Measurements from ENCODE around the gene KLHL36. TPM values are rescaled to one million over a fixed set of nuclear protein-coding genes. Genes with fewer than 3 reads are reported as not detected.

The KLHL36 gene
- 26.3 TPM for total RNA-seq

- peak; percentile 61 for ATAC-seq
Measured at GRCh38 chr16:84647828-84648594, at the start of gene KLHL36. KLHL36 (plus strand) TSS chr16:84648511; CDS start chr16:84650868, 2,357 bp downstream.

- ATAC-seq = peak; percentile 5
Measured at GRCh38 chr16:84599521-84600202, 48.6 kb upstream of the KLHL36 start.

- peak; percentile 27 for ATAC-seq
Measured at GRCh38 chr16:84600343-84601229, 47.7 kb upstream of the KLHL36 start.

DNA sequence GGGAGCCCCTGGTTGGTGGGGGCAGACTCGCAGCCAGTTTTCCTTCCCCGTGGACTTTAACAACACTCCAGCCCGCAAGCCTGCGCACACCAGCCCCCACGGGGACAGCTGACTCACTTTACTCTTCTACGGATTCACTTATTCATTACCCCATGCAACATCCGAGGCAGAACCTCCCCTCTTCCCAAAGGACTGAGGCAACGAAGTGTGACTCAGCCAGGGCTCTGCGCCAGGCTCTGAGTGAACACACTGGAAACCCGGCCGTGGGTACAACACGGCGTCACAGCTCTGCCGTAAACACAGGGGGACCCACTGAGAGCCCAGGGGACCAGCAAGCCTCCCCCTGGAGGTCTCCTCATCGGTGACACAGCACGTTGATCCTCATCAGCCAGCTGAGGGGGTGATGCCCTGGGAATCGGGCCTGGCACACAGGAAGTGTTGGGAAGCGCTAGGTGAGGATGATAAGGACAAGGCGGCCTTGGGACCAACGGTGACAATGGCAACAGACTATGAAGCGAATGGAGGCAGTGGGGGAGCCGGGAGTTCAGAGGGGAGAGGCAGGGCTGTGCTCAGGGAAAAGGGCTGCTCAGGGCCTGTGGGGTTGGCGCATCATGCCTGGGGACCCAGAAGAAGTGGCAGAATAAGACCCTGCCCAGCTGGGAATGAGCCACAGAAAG, 45.0 kb upstream of the KLHL36 start:
- ATAC-seq = peak; percentile 66

DNA sequence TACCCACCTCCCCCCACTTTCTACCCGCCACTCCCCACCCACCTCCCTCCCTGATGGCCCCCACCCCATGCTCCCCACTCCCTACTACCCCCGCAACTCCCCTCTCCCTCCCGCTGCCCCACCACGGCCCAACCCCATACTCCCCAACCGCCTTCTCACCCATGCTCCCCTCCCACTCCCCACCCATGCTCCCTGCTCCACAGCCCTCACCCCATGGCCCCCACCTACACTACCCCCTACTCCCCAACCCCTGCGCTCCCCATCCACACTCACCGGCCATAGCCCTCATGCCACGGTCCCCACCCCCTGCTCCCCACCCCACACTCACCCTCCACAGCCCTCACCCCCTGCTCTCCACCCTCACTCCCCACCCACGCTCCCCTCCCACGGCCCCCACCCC, 44.4 kb upstream of the KLHL36 start:
- ATAC-seq = no peak

DNA sequence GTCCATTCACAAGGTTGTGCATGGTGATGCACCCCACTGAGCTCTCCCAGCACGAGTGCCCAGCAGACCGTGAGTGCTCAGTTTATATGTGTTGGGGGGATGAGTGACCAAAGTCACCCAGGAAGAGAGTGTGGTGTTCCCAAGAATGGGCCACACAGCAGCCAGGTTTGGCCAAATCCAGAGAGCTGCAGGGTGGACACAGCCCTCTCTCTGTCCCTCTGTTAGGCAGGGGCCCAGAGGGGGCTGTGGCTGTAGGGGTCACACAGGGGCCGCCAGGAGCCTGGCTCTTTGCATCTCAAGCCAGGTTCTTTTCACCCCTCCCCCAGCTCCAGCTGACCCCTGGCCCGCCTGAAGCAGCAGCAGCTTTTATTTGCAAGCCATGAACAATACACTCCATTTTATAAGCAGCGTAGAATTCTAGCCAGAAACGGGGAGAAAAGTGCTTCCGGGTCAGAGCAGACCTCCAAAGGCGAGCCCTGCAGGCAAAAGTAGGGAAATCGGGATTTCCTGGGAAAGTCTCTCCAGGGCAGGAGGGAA, 43.8 kb upstream of the KLHL36 start:
- no peak for ATAC-seq

DNA sequence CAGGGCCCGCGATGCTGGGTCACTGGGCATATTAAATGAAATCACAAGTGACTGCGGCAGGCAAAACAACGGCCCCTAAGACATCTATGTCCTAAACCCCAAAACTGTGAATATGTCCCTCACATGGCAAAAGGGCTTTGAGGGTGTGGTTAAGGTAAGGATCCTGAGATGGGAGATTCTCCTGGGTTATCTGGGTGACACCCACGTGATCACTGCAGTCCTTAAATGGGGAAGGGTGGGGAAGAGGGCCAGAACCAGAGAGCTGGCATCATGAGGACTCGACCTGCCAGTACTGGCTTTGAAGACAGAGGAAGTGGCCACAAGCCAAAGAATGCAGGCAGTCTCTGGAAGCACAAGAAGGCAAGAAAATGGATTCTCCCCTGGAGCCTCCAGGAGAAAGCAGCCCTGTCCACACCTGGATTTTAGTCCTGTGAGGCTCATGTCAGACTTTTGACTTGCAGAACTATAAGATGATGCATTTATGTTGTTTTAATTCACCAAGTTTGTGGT, 42.9 kb upstream of the KLHL36 start:
- ATAC-seq = no peak

DNA sequence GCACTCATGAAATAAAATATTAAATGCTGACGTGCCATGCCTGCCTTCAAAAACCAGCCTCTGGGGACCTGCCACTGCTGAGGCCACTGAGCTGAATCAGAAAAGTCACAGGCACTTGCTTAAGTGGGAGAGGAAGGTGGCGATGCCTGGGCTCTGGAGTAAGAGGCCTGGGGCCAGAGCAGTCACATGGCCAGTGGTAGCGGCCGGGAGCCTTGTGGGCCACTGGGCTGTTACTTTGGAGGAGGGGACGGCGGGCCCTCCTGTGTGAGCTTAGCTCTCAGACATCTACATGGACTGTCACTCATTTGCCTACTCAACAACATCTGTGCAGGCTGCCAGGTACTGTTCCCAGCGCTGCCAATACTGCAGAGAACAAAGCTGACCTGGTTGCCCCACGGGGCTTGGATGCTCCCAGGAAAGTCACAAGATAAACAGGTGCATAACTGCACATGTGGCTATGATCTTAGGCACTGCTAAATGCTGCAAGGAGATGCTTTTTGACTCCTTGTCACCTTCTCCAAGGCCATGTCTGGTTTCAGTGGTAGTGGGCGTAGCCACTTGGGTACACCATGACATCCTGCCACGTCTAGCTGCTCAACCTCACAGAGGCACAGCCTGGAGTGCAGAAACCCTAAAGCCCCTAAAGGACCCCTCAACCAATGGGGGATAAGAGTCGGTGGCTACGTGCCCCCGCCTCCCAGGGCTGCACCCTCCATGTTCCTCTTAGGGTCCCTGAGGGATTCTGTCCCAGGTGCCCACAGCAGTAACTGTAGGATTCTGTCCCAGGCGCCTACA, 42.0 kb upstream of the KLHL36 start:
- no peak for ATAC-seq

DNA sequence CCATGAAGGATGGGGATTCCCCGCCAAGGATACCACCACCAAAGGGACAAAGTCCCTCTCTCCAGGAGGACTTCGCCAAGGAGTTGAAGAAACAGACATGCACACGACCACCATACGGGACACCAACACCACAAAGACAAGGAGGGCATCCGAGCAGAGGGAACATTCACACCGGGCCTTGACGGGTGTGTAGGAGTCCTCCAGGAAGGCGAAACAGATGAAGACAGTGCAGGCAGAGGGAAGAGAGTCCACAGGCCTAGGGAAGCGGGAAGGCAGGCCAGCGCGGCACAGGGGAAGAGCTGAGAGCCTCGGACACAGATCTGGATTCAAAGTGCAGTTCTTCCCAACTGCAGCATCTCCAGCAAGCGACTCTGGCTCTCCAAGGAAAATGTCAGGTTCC, 41.2 kb upstream of the KLHL36 start:
- ATAC-seq = no peak

- ATAC-seq = peak; percentile 30
Measured at GRCh38 chr16:84607694-84608093, 40.6 kb upstream of the KLHL36 start.

- ATAC-seq = no peak
Measured at GRCh38 chr16:84608282-84608681, 40.0 kb upstream of the KLHL36 start.

DNA sequence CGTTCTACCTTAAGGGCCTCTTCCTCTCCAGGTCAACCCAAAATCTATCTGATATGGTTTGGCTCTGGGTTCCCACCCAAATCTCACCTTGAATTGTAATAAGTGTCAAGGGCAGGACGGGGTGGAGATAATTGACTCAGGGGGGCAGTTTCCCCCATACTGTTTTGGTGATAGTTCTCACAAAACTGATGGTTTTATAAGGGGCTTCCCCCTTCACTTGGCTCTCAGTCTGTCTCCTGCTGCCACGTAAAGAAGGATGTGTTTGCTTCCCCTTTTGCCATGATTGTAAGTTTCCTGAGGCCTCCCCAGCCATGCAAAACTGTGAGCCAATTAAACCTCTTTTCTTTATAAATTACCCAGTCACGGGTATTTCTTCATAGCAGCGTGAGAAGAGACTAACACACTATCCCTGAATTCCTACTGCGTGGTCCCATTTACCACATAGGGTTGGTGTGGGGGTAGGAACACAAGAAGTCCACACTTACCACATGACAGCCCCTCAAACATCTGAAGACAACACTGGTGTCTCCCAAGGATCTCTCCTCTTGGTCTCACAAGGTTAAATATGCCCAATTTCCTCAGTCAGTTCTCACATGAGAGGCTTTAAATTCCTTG, 38.6 kb upstream of the KLHL36 start:
- no peak for ATAC-seq

DNA sequence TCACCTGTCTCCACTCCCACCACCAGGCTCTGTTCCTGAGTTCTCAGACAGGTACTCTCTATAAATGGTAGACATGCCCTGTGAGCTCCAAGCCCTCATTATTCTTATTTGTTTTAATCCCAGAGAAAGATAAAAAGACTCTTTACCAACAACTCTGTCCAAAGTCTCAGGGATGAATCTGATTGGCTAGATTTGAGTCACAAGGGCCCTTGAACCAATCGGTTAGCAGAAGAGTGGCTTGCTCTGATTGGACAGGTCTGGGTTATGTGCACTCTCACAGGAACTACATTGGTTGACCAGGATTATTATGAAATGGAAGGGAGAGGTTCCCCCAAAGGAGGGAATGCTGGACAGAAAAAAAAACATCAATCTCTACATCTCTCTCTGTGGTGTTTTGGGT, 37.9 kb upstream of the KLHL36 start:
- no peak for ATAC-seq

- no peak for ATAC-seq
Measured at GRCh38 chr16:84611041-84611440, 37.3 kb upstream of the KLHL36 start.

DNA sequence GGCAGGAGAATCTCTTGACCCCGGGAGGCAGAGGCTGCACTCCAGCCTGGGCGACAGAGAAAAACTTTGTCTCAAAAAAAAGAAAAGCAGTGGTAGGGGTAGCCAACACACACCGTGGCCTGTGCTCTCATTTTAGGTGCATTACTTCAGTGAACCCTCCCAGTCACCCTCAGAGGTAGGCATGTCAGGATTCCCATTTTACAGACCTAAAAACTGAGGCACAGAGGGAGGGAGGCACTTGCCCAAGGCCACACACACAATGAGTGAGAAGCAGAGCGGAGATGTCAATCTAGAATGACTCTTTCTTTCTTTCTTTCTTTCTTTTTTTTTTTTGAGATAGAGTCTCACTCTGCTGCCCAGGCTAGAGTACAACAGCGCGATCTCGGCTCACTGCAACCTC, 35.6 kb upstream of the KLHL36 start:
- no peak for ATAC-seq

DNA sequence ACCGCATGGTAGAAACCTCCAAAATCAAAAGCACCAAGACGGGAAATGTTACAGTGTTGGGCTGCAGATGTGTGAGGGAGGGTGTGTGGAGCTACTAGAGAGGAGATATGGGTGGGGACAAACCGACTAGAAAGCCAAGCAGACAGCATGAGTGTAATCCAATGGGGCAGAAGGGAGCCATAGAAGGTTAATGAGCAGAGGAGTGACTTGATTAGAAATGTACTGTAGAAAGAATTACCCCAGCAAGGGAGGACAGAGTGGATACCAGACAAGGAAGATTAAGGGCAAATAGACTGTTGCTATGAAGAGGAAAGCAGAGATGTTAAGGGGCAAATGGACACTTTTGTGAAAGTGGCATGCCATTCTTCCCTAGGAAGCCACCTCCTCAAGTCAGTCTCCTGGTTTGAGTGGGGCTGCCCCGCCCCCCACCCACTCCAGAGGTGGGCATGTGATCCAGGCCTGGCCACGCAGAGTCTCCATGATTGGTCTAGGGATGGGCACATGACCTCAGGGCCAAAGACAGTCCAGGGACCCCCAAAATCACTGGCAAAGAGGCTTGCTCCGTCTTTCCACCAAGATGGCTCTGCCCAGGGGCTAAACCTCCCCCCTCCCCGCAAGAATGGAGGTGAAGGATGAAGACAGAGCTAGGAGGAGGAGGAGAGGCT, 34.8 kb upstream of the KLHL36 start:
- ATAC-seq = no peak

- ATAC-seq = no peak
Measured at GRCh38 chr16:84614073-84614459, 34.2 kb upstream of the KLHL36 start.

GRCh38 chr16:84614623-84614967, 33.7 kb upstream of the KLHL36 start:
- ATAC-seq = no peak

- no peak for ATAC-seq
Measured at GRCh38 chr16:84614968-84615813, 33.1 kb upstream of the KLHL36 start.

Data from esophagus mucosa (tissue), 1 donor.